GM12878 (cell line): Measurements from ENCODE around the gene TTLL1. TPM values are rescaled to one million over a fixed set of nuclear protein-coding genes. Genes with fewer than 3 reads are reported as not detected.

Source experiments
- ATAC-seq: fragments of 200-7000 bp; cut with Tn5 transposase; 3 replicates; pipeline ENCODE4 v1.9.1; 2020; ENCODE audit warnings: mild to moderate bottlenecking, moderate library complexity
- BruUV-seq: library from RNA; stranded (reverse); fragments of 400-500 nt; replicated peaks from 2 replicates; lab custom pipeline; 2021; lab: Mats Ljungman, UMichigan
- CTCF ChIA-PET: fragments of 300-600 bp; sonication (Branson Sonifier 250); formaldehyde crosslinking; extraction: SDS; loops from one replicate; lab custom pipeline; 2021; ENCODE audit warnings: inconsistent platforms; lab: Yijun Ruan, JAX
- POLR2A ChIA-PET: fragments of 350-600 bp; formaldehyde crosslinking; extraction: SDS; loops from one replicate; lab custom pipeline; 2021; ENCODE audit warnings: inconsistent platforms; lab: Charles Lee
- RAD21 ChIA-PET: fragments of 300-600 bp; sonication (Branson Sonifier 250); formaldehyde crosslinking; loops from one replicate; lab custom pipeline; 2023; ENCODE audit warnings: antibody characterized with exemption; ENCODE audit not compliant: unreplicated experiment; lab: Charles Lee
- SMC1A ChIA-PET: fragments of 300-600 bp; sonication (Branson Sonifier 250); formaldehyde crosslinking; loops from one replicate; lab custom pipeline; 2023; ENCODE audit not compliant: unreplicated experiment, uncharacterized antibody; lab: Charles Lee
- DNase-seq: peaks from one replicate; pipeline ENCODE4 v3.0.0-alpha.2; 2011; ENCODE audit warnings: low read depth, low spot score
- FAIRE-seq: peaks from 3 replicates; lab custom pipeline; 2011; peaks lifted over from hg19 to GRCh38; lab: Jason Lieb, UNC
- H2AFZ ChIP-seq: 2 replicates; pipeline ENCODE4 v1.6.0; 2011; ENCODE audit warnings: low read depth, low read length, control low read depth; ENCODE audit not compliant: control insufficient read depth
- H3K27ac ChIP-seq: 2 replicates; pipeline ENCODE4 v1.5.1; 2011; ENCODE audit warnings: control low read depth; ENCODE audit not compliant: control insufficient read depth, insufficient read depth
- H3K27me3 ChIP-seq, 2 experiments: replicated peaks in 1 of 2; 2 replicates each; pipeline versions ENCODE4 v1.6.0 to v1.6.1; 2011; ENCODE audit warnings: low read length in 1 of 2; ENCODE audit not compliant: control insufficient read depth in 2 of 2, insufficient read depth in 2 of 2
- H3K36me3 ChIP-seq, 2 experiments: 2 replicates each; pipeline ENCODE4 v1.5.1; 2011; ENCODE audit warnings: low read length in 1 of 2; ENCODE audit not compliant: control insufficient read depth in 2 of 2, insufficient read depth in 2 of 2
- H3K4me1 ChIP-seq: 2 replicates; pipeline ENCODE4 v1.6.1; 2011; ENCODE audit warnings: mild to moderate bottlenecking, low read length, moderate library complexity, mixed read lengths; ENCODE audit not compliant: control insufficient read depth, insufficient read depth
- H3K4me2 ChIP-seq: 2 replicates; pipeline ENCODE4 v1.6.0; 2011; ENCODE audit warnings: control low read depth; ENCODE audit not compliant: control insufficient read depth, insufficient read depth
- H3K4me3 ChIP-seq: fragments of 200-600 bp; sonication (generic); 2 replicates; pipeline ENCODE4 v1.5.1; 2016
- H3K79me2 ChIP-seq: 2 replicates; pipeline ENCODE4 v1.6.0; 2011; ENCODE audit warnings: low read length; ENCODE audit not compliant: control insufficient read depth, insufficient read depth
- H3K9ac ChIP-seq: 2 replicates; pipeline ENCODE4 v1.8.0; 2011; ENCODE audit warnings: low read length, control low read depth, mixed read lengths; ENCODE audit not compliant: control insufficient read depth, insufficient read depth
- H3K9me3 ChIP-seq: replicated peaks from 3 replicates; pipeline ENCODE4 v1.5.1; 2011; ENCODE audit warnings: mild to moderate bottlenecking, low read length; ENCODE audit not compliant: control insufficient read depth, insufficient read depth
- H4K20me1 ChIP-seq: 2 replicates; pipeline ENCODE4 v1.6.0; 2011; ENCODE audit not compliant: control insufficient read depth, insufficient read depth
- CHD1 ChIP-seq: IDR thresholded peaks from 2 replicates; pipeline ENCODE4 v1.6.1; 2012; ENCODE audit warnings: low read depth, low read length, improper control_type of control experiment
- DPF2 ChIP-seq: fragments of 450-650 bp; IDR thresholded peaks from 2 replicates; pipeline ENCODE4 v1.6.1; 2017; ENCODE audit warnings: mild to moderate bottlenecking
- EED ChIP-seq: sonication (generic); IDR thresholded peaks from 2 replicates; pipeline ENCODE4 v1.6.1; 2016; ENCODE audit warnings: antibody characterized with exemption, low read depth
- ETV6 ChIP-seq, 2 experiments: fragments of 450-650 bp in 1 of 2; IDR thresholded peaks in 1 of 2; conservative IDR thresholded peaks in 1 of 2; 2 replicates each; pipeline ENCODE4 v1.6.1; 2014; ENCODE audit warnings: antibody characterized with exemption in 1 of 2, borderline replicate concordance in 1 of 2, low read depth in 1 of 2, mild to moderate bottlenecking in 1 of 2, moderate library complexity in 1 of 2
- NR2C2 ChIP-seq: IDR thresholded peaks from 2 replicates; pipeline ENCODE4 v1.6.1; 2011; ENCODE audit warnings: borderline replicate concordance, low read depth; ENCODE audit not compliant: control insufficient read depth, insufficient read length
- POLR2A ChIP-seq: IDR thresholded peaks from 2 replicates; pipeline ENCODE4 v1.6.1; 2011; ENCODE audit warnings: low read depth, mild to moderate bottlenecking, low read length
- POLR2AphosphoS5 ChIP-seq: IDR thresholded peaks from 2 replicates; pipeline ENCODE4 v1.6.1; 2011; ENCODE audit warnings: mild to moderate bottlenecking, low read length, inconsistent platforms
- RCOR1 ChIP-seq: conservative IDR thresholded peaks from 2 replicates; pipeline ENCODE4 v1.6.1; 2012; ENCODE audit warnings: low read depth, low read length, improper control_type of control experiment
- SMAD5 ChIP-seq: IDR thresholded peaks from 2 replicates; pipeline ENCODE4 v1.6.1; 2016; ENCODE audit warnings: antibody characterized with exemption, low read depth
- SP1 ChIP-seq: IDR thresholded peaks from one replicate; pipeline ENCODE4 v1.6.1; 2011; ENCODE audit warnings: low read depth, low read length
- SRF ChIP-seq, 2 experiments: IDR thresholded peaks; 2 replicates each; pipeline ENCODE4 v1.6.1; 2011; ENCODE audit warnings: low read depth in 2 of 2, low read length in 2 of 2, mild to moderate bottlenecking in 1 of 2, moderate library complexity in 1 of 2
- SUPT20H ChIP-seq: IDR thresholded peaks from 2 replicates; pipeline ENCODE4 v1.6.1; 2011; ENCODE audit warnings: low read depth, mild to moderate bottlenecking, low read length, moderate library complexity, borderline replicate concordance; ENCODE audit not compliant: control insufficient read depth
- ZBED1 ChIP-seq: IDR thresholded peaks from 2 replicates; pipeline ENCODE4 v1.6.1; 2016; ENCODE audit warnings: borderline replicate concordance
- ZBTB11 ChIP-seq: fragments of 450-650 bp; formaldehyde crosslinking; IDR thresholded peaks from 2 replicates; pipeline ENCODE4 v1.5.0; 2022; ENCODE audit warnings: mild to moderate bottlenecking, missing genetic modification characterization
- ZNF24 ChIP-seq: fragments of 450-650 bp; IDR thresholded peaks from 2 replicates; pipeline ENCODE4 v1.6.1; 2017; ENCODE audit warnings: antibody characterized with exemption, mild to moderate bottlenecking
- WGBS: methylation state at CpG from one replicate; pipeline ENCODE4 v1.1.6; 2016; ENCODE audit warnings: low lambda C conversion rate; ENCODE audit not compliant: insufficient replicate concordance, insufficient coverage; ENCODE audit errors: missing lambda C conversion rate; 5-methylcytosine and 5-hydroxymethylcytosine counted together
- in situ Hi-C: fragments of 300-500 bp; cut with MboI; formaldehyde crosslinking; loops from 9 replicates; pipeline ENCODE4 v1.14.3; 2018; ENCODE audit warnings: mixed read lengths
- intact Hi-C: fragments of 100-400 bp; cut with micrococcal nuclease; formaldehyde crosslinking; loops from one replicate; pipeline ENCODE4 v1.14.2; 2022; ENCODE audit not compliant: unreplicated experiment
- polyA plus RNA-seq, 11 experiments: library from polyadenylated mRNA; depleted of rRNA in 4 of 11; unstranded in 6 of 11; stranded (reverse) in 5 of 11; fragments of >200 nt; fragmentation: Nextera tagmentation in 4 of 11; fragmentation: Illumina TruSeq in 1 of 11; extraction: Ambion mirVana in 4 of 11; extraction: Trizol in 1 of 11; gene quantifications; 1 replicate in 1 of 11; 2 replicates in 10 of 11; pipeline versions ENCODE4 v1.2.1 to v1.2.3, GENCODE V29; 2011 to 2016; ENCODE audit warnings: inconsistent platforms in 2 of 11, missing spikeins in 2 of 11, low read depth in 1 of 11
- total RNA-seq, 4 experiments: library from RNA; depleted of rRNA in 3 of 4; stranded (reverse); fragments of >200 nt in 3 of 4; fragmentation: Illumina TruSeq in 1 of 4; extraction: Trizol in 1 of 4; gene quantifications; 2 replicates each; pipeline versions ENCODE4 v1.2.1 to v1.2.3, GENCODE V29; 2013 to 2021
- TF ChIP-seq, protein P1 (sequence below): IDR thresholded peaks from 2 replicates; pipeline ENCODE4 v1.6.1; 2012; ENCODE audit warnings: low read length, inconsistent platforms
- TF ChIP-seq, protein P2 (sequence below), 3 experiments: IDR thresholded peaks in 2 of 3; conservative IDR thresholded peaks in 1 of 3; 2 replicates each; pipeline ENCODE4 v1.5.1; 2011; ENCODE audit warnings: low read depth in 3 of 3, low read length in 3 of 3, mild to moderate bottlenecking in 3 of 3, control low read depth in 2 of 3, moderate library complexity in 2 of 3, inconsistent platforms in 1 of 3, mixed read lengths in 1 of 3; ENCODE audit not compliant: control insufficient read depth in 2 of 3, insufficient read depth in 1 of 3; ENCODE audit errors: extremely low read depth in 1 of 3

TTLL1 gene
- total and polyA plus RNA-seq, 10 of the 15 experiments (the other 5 are each of a cell fraction or from before 2014, with no cell fraction given) = 0.39 to 4.8 (median 3.2) TPM

GRCh38 chr22:43110927-43111623 is 21.9 kb upstream of the TTLL1 start:
- intact Hi-C loops = no loop called here
- TF ChIP-seq ZNF24 (no peak), POLR2A (peak; percentile 8; the same call in 1 of the 2 replicates), ZBTB11 (CRISPR knock-in tag) (no peak), POLR2AphosphoS5 (no peak), CHD1 (no peak), SUPT20H (no peak), RCOR1 (no peak), EED (no peak), SRF (IDR thresholded peaks at IDR 0.05; ENCODE audit: low read depth in 2 of 2, low read length in 2 of 2) (0 out of 4 replicates have a peak, but pooled peaks of 1 of the 2 experiments have one; percentile 44), NR2C2 (no peak), ETV6 (conservative IDR thresholded peaks at IDR 0.05 in 1 of 2, IDR thresholded peaks at IDR 0.05 in 1 of 2; ENCODE audit: borderline replicate concordance in 1 of 2, low read depth in 1 of 2) (no peak), SMAD5 (no peak), ZBED1 (no peak), SP1 (peak; percentile 65), DPF2 (no peak)
- TF ChIP-seq, protein P1, sequence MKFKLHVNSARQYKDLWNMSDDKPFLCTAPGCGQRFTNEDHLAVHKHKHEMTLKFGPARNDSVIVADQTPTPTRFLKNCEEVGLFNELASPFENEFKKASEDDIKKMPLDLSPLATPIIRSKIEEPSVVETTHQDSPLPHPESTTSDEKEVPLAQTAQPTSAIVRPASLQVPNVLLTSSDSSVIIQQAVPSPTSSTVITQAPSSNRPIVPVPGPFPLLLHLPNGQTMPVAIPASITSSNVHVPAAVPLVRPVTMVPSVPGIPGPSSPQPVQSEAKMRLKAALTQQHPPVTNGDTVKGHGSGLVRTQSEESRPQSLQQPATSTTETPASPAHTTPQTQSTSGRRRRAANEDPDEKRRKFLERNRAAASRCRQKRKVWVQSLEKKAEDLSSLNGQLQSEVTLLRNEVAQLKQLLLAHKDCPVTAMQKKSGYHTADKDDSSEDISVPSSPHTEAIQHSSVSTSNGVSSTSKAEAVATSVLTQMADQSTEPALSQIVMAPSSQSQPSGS = no peak
- TF ChIP-seq, protein P2, sequence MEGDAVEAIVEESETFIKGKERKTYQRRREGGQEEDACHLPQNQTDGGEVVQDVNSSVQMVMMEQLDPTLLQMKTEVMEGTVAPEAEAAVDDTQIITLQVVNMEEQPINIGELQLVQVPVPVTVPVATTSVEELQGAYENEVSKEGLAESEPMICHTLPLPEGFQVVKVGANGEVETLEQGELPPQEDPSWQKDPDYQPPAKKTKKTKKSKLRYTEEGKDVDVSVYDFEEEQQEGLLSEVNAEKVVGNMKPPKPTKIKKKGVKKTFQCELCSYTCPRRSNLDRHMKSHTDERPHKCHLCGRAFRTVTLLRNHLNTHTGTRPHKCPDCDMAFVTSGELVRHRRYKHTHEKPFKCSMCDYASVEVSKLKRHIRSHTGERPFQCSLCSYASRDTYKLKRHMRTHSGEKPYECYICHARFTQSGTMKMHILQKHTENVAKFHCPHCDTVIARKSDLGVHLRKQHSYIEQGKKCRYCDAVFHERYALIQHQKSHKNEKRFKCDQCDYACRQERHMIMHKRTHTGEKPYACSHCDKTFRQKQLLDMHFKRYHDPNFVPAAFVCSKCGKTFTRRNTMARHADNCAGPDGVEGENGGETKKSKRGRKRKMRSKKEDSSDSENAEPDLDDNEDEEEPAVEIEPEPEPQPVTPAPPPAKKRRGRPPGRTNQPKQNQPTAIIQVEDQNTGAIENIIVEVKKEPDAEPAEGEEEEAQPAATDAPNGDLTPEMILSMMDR (IDR thresholded peaks at IDR 0.05 in 2 of 3, conservative IDR thresholded peaks at IDR 0.05 in 1 of 3; ENCODE audit: control insufficient read depth in 2 of 3, extremely low read depth in 1 of 3, insufficient read depth in 1 of 3, low read depth in 3 of 3, low read length in 3 of 3) = 0 out of 6 replicates have a peak, but pooled peaks of 1 of the 3 experiments have one; percentile 6

More at GRCh38 chr22:43110927-43111623, 21.9 kb upstream of the TTLL1 start:
- H3K27ac ChIP-seq = no peak overlapping the region
- ChIA-PET RAD21 (no interaction called here), SMC1A (no interaction called here), CTCF (interaction anchor here (1.3 to 1.5 kb wide), 2 partner anchors 27 to 117 kb away, joined by 3 to 5 read pairs; no protein-coding TSS in a partner anchor), POLR2A (interaction anchor here (1.6 kb wide), 1 partner anchor 11 kb away, joined by 3 read pairs; no protein-coding TSS in a partner anchor)
- H3K4me1 ChIP-seq = peaks cover 16% of the 10 kb centered on the region
- peak overlapping the region; percentile 56; the same call in 1 of the 2 replicates for H3K9ac ChIP-seq
- H3K79me2 ChIP-seq = no peaks in the 10 kb centered on the region
- peak overlapping the region; percentile 72; the same call in 1 of the 2 replicates for H3K4me3 ChIP-seq
- ATAC-seq = peak; percentile 72
- no TSS peak for BruUV-seq
- H4K20me1 ChIP-seq = no peaks in the 10 kb centered on the region
- H3K9me3 ChIP-seq = no peaks in the 10 kb centered on the region
- in situ Hi-C loops = no loop called here
- peaks cover 0 to 6% of the 10 kb centered on the region in 2 experiments; a peak in 3 of 4 replicates for H3K27me3 ChIP-seq
- peak overlapping the region; percentile 98 for H3K4me2 ChIP-seq
- H3K36me3 ChIP-seq = no peaks in the 10 kb centered on the region
- peak overlapping the region; percentile 80 for H2AFZ ChIP-seq
- no peak for FAIRE-seq
- no peak for DNase-seq
- 2% methylated on average over 82 of the region's 86 CpGs for WGBS
